A673 (cell line): ENCODE data around the gene MESP1.

ENCODE experiments used
- EZH2 ChIP-seq: fragments of 200-600 bp; sonication (generic); IDR thresholded peaks from 2 replicates; pipeline ENCODE4 v1.6.1; 2017; ENCODE audit warnings: borderline replicate concordance, low read depth, mild to moderate bottlenecking, mixed read lengths, antibody characterized with exemption, low read length; ENCODE audit not compliant: poor library complexity, severe bottlenecking
- TF ChIP-seq, protein P1 (sequence below): fragments of 300-800, 200-600 bp; sonication (generic); conservative IDR thresholded peaks from 2 replicates; pipeline ENCODE4 v1.5.1; 2017; ENCODE audit warnings: low read depth, mild to moderate bottlenecking, antibody characterized with exemption, low read length, moderate library complexity, mixed read lengths

DNA sequence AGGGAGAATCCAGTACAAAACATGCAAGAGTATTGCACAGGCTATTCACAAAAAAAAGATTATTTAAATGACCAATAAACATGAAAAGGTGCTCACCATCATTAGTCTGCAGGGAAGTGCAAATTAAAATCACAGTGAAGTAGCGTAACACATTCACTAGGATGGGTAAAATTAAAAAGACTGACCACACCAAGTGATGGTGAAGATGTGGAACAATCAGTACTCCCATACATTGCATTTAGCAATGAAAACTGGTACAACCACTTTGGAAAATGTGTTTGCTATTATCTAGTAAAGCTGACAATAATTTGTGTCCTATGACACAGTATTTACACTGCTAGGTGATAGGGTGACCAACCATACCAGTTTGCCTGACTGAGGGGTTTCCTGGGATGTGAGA is 26.4 kb downstream of the MESP1 start:
- TF ChIP-seq EZH2 = no peak
- TF ChIP-seq, protein P1, sequence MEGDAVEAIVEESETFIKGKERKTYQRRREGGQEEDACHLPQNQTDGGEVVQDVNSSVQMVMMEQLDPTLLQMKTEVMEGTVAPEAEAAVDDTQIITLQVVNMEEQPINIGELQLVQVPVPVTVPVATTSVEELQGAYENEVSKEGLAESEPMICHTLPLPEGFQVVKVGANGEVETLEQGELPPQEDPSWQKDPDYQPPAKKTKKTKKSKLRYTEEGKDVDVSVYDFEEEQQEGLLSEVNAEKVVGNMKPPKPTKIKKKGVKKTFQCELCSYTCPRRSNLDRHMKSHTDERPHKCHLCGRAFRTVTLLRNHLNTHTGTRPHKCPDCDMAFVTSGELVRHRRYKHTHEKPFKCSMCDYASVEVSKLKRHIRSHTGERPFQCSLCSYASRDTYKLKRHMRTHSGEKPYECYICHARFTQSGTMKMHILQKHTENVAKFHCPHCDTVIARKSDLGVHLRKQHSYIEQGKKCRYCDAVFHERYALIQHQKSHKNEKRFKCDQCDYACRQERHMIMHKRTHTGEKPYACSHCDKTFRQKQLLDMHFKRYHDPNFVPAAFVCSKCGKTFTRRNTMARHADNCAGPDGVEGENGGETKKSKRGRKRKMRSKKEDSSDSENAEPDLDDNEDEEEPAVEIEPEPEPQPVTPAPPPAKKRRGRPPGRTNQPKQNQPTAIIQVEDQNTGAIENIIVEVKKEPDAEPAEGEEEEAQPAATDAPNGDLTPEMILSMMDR = no peak
